CD4-positive, alpha-beta T cell treated with Interleukin-17A for 4 hours (primary cell): ENCODE data around the gene PPP6R2.
A peak's percentile ranks its signal among the peaks of the same experiment; 100 is the strongest.

Source experiments
- DNase-seq: peaks from one replicate; pipeline ENCODE4 v3.0.0-alpha.2; 2020; ENCODE audit warnings: mixed read lengths

The PPP6R2 gene

GRCh38 chr22:50436015-50436830 lies 93.1 kb downstream of the PPP6R2 start:
- DNase-seq = no peak

GRCh38 chr22:50436841-50437341 lies 93.8 kb downstream of the PPP6R2 start:
- no peak for DNase-seq

- DNase-seq = no peak
These were observed 94.6 kb downstream of the PPP6R2 start for GRCh38 chr22:50437511-50438304.

GRCh38 chr22:50438305-50439275 lies 95.5 kb downstream of the PPP6R2 start:
- no peak for DNase-seq

- DNase-seq = no peak
These were observed 96.3 kb downstream of the PPP6R2 start for GRCh38 chr22:50439314-50439870.

- no peak for DNase-seq
These were observed 96.8 kb downstream of the PPP6R2 start for GRCh38 chr22:50439871-50440331.

GRCh38 chr22:50440544-50441249 lies 97.6 kb downstream of the PPP6R2 start:
- no peak for DNase-seq

GRCh38 chr22:50441428-50441993 lies 98.4 kb downstream of the PPP6R2 start:
- no peak for DNase-seq

- DNase-seq = peak; percentile 30
These were observed 100.1 kb downstream of the PPP6R2 start for GRCh38 chr22:50443197-50443596.

GRCh38 chr22:50443801-50444625 lies 100.9 kb downstream of the PPP6R2 start:
- DNase-seq = no peak

GRCh38 chr22:50444663-50445062 lies 101.5 kb downstream of the PPP6R2 start:
- no peak for DNase-seq

GRCh38 chr22:50445071-50445879 lies 102.1 kb downstream of the PPP6R2 start:
- peak; percentile 42 for DNase-seq

GRCh38 chr22:50445880-50446707 lies 103.0 kb downstream of the PPP6R2 start:
- no peak for DNase-seq

- no peak for DNase-seq
These were observed 103.8 kb downstream of the PPP6R2 start for GRCh38 chr22:50446708-50447575.

GRCh38 chr22:50447576-50448551 lies 104.7 kb downstream of the PPP6R2 start:
- no peak for DNase-seq

GRCh38 chr22:50452649-50453048 lies 109.5 kb downstream of the PPP6R2 start:
- DNase-seq = no peak
